GM04503 (cell line): Measurements from ENCODE around the gene SCGB1D2.

ENCODE experiments used
- DNase-seq: peaks from one replicate; pipeline ENCODE4 v3.0.0-alpha.2; 2012; ENCODE audit warnings: low read depth

The SCGB1D2 gene

GRCh38 chr11:62260261-62260953, 18.4 kb downstream of the SCGB1D2 start:
- no peak for DNase-seq

- DNase-seq, result no peak
Measured at GRCh38 chr11:62264004-62264403, 22.0 kb downstream of the SCGB1D2 start.

- no peak for DNase-seq
Measured at GRCh38 chr11:62266558-62266957, 24.5 kb downstream of the SCGB1D2 start.

DNA sequence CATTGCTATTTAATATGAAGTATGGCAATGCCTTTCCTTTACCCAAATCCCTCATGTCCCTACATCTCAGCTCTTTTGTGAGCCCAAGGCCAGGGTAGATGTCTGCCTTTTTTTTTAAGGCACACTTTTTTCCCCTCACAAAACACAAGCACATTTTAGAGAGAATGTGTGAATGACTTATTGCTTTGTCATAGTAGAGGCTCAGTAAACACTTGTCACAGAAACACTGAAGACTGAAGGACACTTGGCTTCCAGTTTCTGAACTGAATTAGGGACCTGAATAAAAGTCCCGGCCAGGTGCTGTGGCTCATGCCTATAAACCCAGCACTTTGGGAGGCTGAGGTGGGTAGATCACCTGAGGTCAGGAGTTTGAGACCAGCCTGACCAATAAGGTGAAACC, 25.0 kb downstream of the SCGB1D2 start:
- no peak for DNase-seq

DNA sequence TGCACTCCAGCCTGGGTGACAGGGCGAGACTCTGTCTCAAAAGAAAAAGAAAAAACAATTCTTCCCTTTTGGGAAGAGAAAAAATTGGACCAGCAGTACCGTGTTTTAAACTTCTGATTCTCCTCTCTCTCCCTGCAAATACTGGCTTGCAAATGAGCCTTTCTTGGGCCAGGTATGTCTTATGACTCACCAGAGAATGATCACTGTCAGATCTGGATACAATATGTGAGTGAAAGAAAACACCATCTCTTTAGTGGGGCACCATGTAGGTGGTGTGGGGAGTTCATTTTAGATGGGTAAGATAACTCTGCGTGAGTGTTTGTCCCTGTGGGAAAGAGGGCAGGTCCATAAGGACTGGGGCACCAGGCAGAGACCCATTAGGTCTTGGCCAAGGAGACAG, 25.5 kb downstream of the SCGB1D2 start:
- DNase-seq, result no peak

- no peak for DNase-seq
Measured at GRCh38 chr11:62269654-62270278, 27.7 kb downstream of the SCGB1D2 start, which contains the start of gene SCGB2A2. SCGB2A2 (plus strand) TSS chr11:62270158; CDS start chr11:62270217, 59 bp downstream.

DNA sequence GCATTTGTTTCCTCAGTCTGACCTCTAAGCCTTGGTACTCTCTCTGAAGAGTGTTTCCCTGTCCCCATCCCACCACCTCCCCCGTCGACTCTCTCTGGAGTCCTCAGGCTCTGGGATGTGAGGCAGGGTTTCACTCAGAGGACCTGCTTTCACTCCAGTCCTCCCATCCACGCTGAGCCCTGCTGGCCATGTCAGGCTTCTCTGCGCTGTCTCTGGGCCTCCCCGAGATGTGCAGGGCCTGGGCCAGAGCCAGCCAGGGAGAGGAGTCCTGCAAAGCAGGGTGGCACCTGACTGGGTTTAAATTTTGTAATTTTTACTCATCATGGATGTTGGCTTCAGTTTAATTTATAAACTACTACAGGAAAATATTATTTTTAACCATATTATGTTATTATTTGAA, 31.2 kb downstream of the SCGB1D2 start:
- no peak for DNase-seq

GRCh38 chr11:62273789-62274275, 31.8 kb downstream of the SCGB1D2 start:
- no peak for DNase-seq

DNA sequence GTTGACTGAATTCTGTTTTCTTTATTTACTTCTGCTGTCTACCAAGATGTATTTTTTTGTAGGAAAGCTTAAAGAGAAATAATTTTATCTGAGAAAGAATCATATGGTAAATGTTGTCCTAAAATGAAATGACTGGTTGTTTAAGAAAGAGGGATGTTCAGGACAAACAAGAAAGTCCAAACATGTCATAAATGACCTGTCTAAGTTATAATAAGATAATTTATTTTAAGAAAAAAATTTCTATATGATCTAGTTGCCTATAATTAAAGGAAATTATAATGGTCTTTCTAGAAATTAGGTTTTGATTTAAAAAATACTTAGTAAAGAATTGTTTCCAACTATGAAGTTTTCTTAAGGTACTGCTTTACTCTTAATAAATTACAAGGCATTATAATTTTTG, 38.4 kb downstream of the SCGB1D2 start:
- DNase-seq, result no peak
